Left lung (tissue), 10 donors: ENCODE data around the gene OGFOD1. TPM values are rescaled to one million over a fixed set of nuclear protein-coding genes. Genes with fewer than 3 reads are reported as not detected.

ENCODE experiments used
- ATAC-seq: fragments of 200-7000 bp; cut with Tn5 transposase; one replicate; pipeline ENCODE4 v1.9.1; 2020; ENCODE audit warnings: moderate library complexity
- DNase-seq, 4 donors: peaks; one replicate each; pipeline ENCODE4 v3.0.0-alpha.2; 2013 to 2020
- H3K27ac ChIP-seq, 2 donors: fragments of 200-600 bp; sonication (generic) in 1 of 2; one replicate each; pipeline versions ENCODE4 v1.5.0 to v1.8.0; 2020 to 2021
- H3K27me3 ChIP-seq, 2 donors: fragments of 200-600 bp; sonication (generic) in 1 of 2; one replicate each; pipeline versions ENCODE4 v1.5.0 to v1.8.0; 2020 to 2021
- H3K36me3 ChIP-seq, 2 donors: fragments of 200-600 bp; sonication (generic) in 1 of 2; one replicate each; pipeline versions ENCODE4 v1.5.0 to v1.8.0; 2020 to 2021
- H3K4me1 ChIP-seq, 2 donors: fragments of 200-600 bp; one replicate each; pipeline ENCODE4 v1.8.0; 2021
- H3K4me3 ChIP-seq, 2 donors: fragments of 200-600 bp; sonication (generic) in 1 of 2; one replicate each; pipeline versions ENCODE4 v1.5.0 to v1.8.0; 2020 to 2021; ENCODE audit warnings: mild to moderate bottlenecking in 1 of 2
- H3K9me3 ChIP-seq, 2 donors: fragments of 200-600 bp; sonication (generic) in 1 of 2; one replicate each; pipeline versions ENCODE4 v1.5.0 to v1.8.0; 2020 to 2021
- intact Hi-C, 2 donors: fragments of 100-400 bp; cut with DNase I; formaldehyde crosslinking; loops; one replicate each; pipeline versions ENCODE4 v1.11.2 to v1.14.2; 2022
- polyA plus RNA-seq, 6 donors: library from polyadenylated mRNA; unstranded; fragments of 120-200 nt; gene quantifications; one replicate each; pipeline ENCODE4 v1.2.1, GENCODE V29; 2013; ENCODE audit not compliant: insufficient read length in 6 of 6
- total RNA-seq, 2 donors: library from RNA; stranded (reverse); fragmentation: NEBNext Ultra II Directional; extraction: Animal tissue kit (Norgen Biotek cat#: 25700); gene quantifications; one replicate each; pipeline ENCODE4 v1.2.1, GENCODE V29; 2021
- TF ChIP-seq, protein P1 (sequence below), 2 donors: fragments of 200-600 bp; sonication (generic) in 1 of 2; IDR thresholded peaks; one replicate each; pipeline versions ENCODE4 v1.5.0 to v1.8.0; 2021; ENCODE audit warnings: antibody characterized with exemption in 2 of 2
- donor health status: DM: no; HTN: yes; CAD: no.
- donor health status: DM: no; HTN: no; CAD: no.

The OGFOD1 gene
- total and polyA plus RNA-seq, 8 donors = 31.1 to 42.2 (median 35.1) TPM

- TF ChIP-seq, protein P1, sequence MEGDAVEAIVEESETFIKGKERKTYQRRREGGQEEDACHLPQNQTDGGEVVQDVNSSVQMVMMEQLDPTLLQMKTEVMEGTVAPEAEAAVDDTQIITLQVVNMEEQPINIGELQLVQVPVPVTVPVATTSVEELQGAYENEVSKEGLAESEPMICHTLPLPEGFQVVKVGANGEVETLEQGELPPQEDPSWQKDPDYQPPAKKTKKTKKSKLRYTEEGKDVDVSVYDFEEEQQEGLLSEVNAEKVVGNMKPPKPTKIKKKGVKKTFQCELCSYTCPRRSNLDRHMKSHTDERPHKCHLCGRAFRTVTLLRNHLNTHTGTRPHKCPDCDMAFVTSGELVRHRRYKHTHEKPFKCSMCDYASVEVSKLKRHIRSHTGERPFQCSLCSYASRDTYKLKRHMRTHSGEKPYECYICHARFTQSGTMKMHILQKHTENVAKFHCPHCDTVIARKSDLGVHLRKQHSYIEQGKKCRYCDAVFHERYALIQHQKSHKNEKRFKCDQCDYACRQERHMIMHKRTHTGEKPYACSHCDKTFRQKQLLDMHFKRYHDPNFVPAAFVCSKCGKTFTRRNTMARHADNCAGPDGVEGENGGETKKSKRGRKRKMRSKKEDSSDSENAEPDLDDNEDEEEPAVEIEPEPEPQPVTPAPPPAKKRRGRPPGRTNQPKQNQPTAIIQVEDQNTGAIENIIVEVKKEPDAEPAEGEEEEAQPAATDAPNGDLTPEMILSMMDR (IDR thresholded peaks at IDR 0.05) = no peak
- Histone ChIP-seq H3K27ac (no peak overlapping the region), H3K4me1 (peaks cover 0 to 23% of the 10 kb centered on the region in 2 donors), H3K27me3 (no peaks in the 10 kb centered on the region), H3K4me3 (no peak overlapping the region), H3K9me3 (no peaks in the 10 kb centered on the region), H3K36me3 (no peaks in the 10 kb centered on the region)
- ATAC-seq = no peak
- intact Hi-C loops = no loop called here
- no peak for DNase-seq
Measured at GRCh38 chr16:56421976-56422669, 29.2 kb upstream of the OGFOD1 start.

DNA sequence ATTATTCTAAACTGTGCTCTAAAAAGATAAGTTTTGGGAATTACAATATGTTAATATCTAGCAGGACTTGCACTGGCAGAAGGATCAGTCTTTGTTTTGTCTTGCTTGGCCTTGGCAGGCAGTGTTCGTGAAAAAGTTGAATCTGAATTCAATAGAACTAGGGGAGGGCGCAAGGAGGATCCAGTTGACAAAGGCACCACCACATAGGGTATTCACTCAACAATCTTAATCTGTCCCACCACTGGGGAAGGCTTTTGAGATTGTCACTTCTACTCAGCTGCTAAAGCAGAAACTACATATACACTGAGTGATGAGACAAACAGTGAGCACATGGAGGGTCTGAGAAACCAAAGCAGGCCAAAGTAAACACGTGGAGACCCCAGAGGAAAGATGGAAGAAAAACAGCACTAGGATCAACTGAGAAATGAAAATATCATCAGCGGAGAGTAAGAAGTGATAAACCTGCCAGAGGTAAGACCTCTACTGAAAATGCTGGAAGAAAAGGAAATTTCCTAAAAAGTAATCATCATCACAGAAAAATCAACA lies 28.4 kb upstream of the OGFOD1 start:
- H3K27ac ChIP-seq = peak overlapping the region in 1 of 2 donors; percentile 28
- intact Hi-C loops = no loop called here
- no peaks in the 10 kb centered on the region for H3K27me3 ChIP-seq
- no peak overlapping the region for H3K4me3 ChIP-seq
- no peak for ATAC-seq
- TF ChIP-seq, protein P1 (IDR thresholded peaks at IDR 0.05) = no peak
- DNase-seq = no peak
- H3K4me1 ChIP-seq = peaks cover 0 to 23% of the 10 kb centered on the region in 2 donors
- H3K9me3 ChIP-seq = no peaks in the 10 kb centered on the region
- H3K36me3 ChIP-seq = no peaks in the 10 kb centered on the region

DNA sequence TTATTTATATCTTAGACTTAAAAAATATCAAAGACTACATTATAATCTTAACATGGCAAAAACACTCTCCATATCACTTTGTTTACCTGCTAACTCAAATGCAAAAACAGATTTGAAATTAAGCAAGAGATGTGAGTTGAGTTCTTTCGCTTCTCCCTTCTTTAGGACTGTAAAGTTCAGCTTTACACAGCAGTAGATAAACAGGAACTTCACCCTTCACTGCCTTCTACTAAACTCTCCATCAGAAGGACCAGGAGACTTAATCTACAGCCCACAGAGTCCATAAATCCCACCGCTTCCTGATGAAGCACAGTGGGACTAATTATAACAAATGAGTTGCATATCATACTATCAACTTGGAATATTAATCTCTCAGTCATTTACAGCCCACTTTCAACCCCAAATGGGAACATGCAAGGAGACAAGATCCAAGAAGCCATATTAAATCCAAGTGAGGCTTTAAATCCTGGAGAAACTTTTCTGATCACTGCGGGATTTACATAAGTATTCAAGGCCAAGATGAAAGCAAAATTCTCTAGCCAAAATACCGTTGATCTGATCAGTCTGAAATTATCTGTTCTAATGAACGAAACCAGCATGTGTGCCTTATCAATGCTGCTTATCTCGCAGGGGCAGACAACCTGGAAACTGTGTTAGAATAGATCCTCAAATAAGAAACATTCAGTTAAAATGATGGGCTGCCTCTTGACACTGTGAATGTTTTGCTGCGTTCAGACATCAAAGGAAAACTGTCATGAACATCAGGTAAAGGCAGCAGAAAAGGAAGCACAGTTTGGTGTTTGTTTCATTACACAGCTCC lies 27.6 kb upstream of the OGFOD1 start:
- Histone ChIP-seq H3K27me3 (no peaks in the 10 kb centered on the region), H3K27ac (peak overlapping the region; percentile 28 to 33), H3K36me3 (no peaks in the 10 kb centered on the region), H3K4me1 (peaks cover 0 to 23% of the 10 kb centered on the region in 2 donors), H3K4me3 (peak overlapping the region; percentile 75 to 82), H3K9me3 (no peaks in the 10 kb centered on the region)
- ATAC-seq (no peak), DNase-seq (no peak)
- intact Hi-C loops = no loop called here
- TF ChIP-seq, protein P1 (IDR thresholded peaks at IDR 0.05) = no peak

DNA sequence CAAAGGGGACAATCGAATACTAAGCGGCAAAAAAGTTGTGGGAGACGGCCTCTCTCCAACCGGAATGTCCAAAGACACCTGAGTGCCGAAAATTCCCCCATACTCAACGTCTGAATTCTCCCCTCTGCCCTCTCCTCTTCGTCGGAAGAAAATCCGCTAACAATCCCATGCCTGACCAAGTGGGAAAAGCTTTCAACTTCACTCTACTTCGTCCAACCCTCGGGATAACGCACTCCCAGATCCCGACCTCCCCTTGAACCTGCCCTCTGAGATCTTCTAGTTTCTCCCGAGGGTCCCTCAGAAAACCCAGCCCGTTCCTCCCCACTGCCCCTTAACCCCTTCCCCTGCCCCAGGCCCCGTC lies 27.0 kb upstream of the OGFOD1 start:
- H3K27ac ChIP-seq = peak overlapping the region; percentile 5 to 33
- intact Hi-C loops = no loop called here
- H3K4me1 ChIP-seq = peaks cover 0 to 23% of the 10 kb centered on the region in 2 donors

More for the DNA sequence above, 27.0 kb upstream of the OGFOD1 start:
- Histone ChIP-seq H3K9me3 (no peaks in the 10 kb centered on the region), H3K27me3 (no peaks in the 10 kb centered on the region), H3K36me3 (no peaks in the 10 kb centered on the region), H3K4me3 (peak overlapping the region; percentile 75 to 82)
- ATAC-seq = peak; percentile 3
- TF ChIP-seq, protein P1 (IDR thresholded peaks at IDR 0.05) = no peak
- DNase-seq = no peak
